HL-60 (cell line): ENCODE results near the gene VIPR2.

Experiments used
- DNase-seq, 2 experiments: peaks; one replicate each; pipeline ENCODE4 v3.0.0-alpha.2; 2010 to 2020; ENCODE audit warnings: low read depth in 1 of 2, low spot score in 1 of 2
- H3K27ac ChIP-seq: fragments of 250-450 bp; sonication (Bioruptor Pico); replicated peaks from 2 replicates; pipeline ENCODE4 v1.5.1; 2020; ENCODE audit warnings: mild to moderate bottlenecking, moderate library complexity
- H3K27me3 ChIP-seq: fragments of 250-450 bp; sonication (Bioruptor Pico); 2 replicates; pipeline ENCODE4 v1.5.1; 2021; ENCODE audit warnings: mild to moderate bottlenecking, moderate library complexity; ENCODE audit not compliant: insufficient read depth, poor library complexity, severe bottlenecking
- H3K4me3 ChIP-seq: replicated peaks from 2 replicates; pipeline ENCODE4 v1.5.1; 2011; ENCODE audit warnings: mild to moderate bottlenecking, control low read depth, low read length; ENCODE audit not compliant: insufficient read depth
- CTCF ChIP-seq: IDR thresholded peaks from one replicate; pipeline ENCODE4 v1.5.1; 2011; ENCODE audit warnings: low read length, control low read depth, inconsistent platforms; ENCODE audit not compliant: insufficient read depth
- GABPA ChIP-seq: IDR thresholded peaks from 2 replicates; pipeline ENCODE4 v1.6.1; 2012; ENCODE audit warnings: low read depth
- POLR2AphosphoS5 ChIP-seq: IDR thresholded peaks from 2 replicates; pipeline ENCODE4 v1.6.1; 2012; ENCODE audit warnings: low read depth
- REST ChIP-seq: IDR thresholded peaks from 2 replicates; pipeline ENCODE4 v1.6.1; 2012; ENCODE audit warnings: low read depth; ENCODE audit not compliant: insufficient replicate concordance
- SPI1 ChIP-seq: IDR thresholded peaks from 2 replicates; pipeline ENCODE4 v1.6.1; 2012; ENCODE audit warnings: low read depth, mild to moderate bottlenecking, borderline replicate concordance

VIPR2 gene

GRCh38 chr7:159012353-159013069 is 132.2 kb downstream of the VIPR2 start:
- H3K27me3 ChIP-seq = no peaks in the 10 kb centered on the region
- TF ChIP-seq CTCF = no peak
- TF ChIP-seq REST = no peak
- no peak for TF ChIP-seq GABPA
- no peak for TF ChIP-seq POLR2AphosphoS5
- no peak for TF ChIP-seq SPI1
- H3K27ac ChIP-seq = no peak overlapping the region
- peak in 1 of 2 experiments; percentile 35 for DNase-seq
- no peak overlapping the region for H3K4me3 ChIP-seq

GRCh38 chr7:159011722-159012022 is 133.0 kb downstream of the VIPR2 start:
- TF ChIP-seq SPI1 (no peak), CTCF (no peak), POLR2AphosphoS5 (no peak), GABPA (no peak), REST (no peak)
- H3K27ac ChIP-seq = no peak overlapping the region
- no peak for DNase-seq
- H3K27me3 ChIP-seq = no peaks in the 10 kb centered on the region
- no peak overlapping the region for H3K4me3 ChIP-seq

GRCh38 chr7:159010937-159011721 is 133.5 kb downstream of the VIPR2 start:
- TF ChIP-seq REST (no peak), CTCF (no peak), SPI1 (no peak), GABPA (no peak)
- no peak overlapping the region for H3K27ac ChIP-seq
- H3K27me3 ChIP-seq = no peaks in the 10 kb centered on the region
- DNase-seq = no peak
- no peak overlapping the region for H3K4me3 ChIP-seq
